ENCODE measurements around the gene KRTAP5-6.

DNA sequence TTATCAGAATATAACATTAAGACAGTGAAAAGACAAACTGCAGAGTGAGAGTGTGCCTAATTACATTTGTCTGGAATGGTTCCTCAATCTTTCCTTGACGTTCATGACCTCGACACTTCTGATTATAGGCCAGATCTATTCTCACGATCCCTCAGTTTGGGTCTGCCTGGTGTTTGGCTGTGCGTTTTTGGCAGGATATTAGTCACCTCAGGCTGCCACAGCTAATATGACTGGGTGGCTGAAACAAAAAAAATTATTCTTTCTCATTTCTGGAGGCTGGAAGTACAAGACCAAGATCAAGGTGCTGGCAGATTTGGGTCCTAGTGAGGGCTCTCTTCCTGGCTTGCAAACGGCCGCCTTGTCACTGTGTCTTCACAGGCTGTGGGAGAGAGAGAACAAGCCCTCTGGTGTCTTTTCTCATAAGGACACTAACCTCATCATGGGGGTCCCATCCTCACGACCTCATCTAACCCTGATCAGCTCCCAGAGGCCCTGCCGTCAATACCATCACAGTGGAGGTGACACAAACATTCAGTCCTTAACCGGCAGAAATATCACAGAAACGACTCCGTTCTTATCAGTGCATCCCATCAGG, 30.2 kb downstream of the KRTAP5-6 start:
- TF ChIP-seq OVOL3 (tag by site-specific recombination; IDR thresholded peaks at IDR 0.05) (no peak), BCL11A (tag by site-specific recombination; IDR thresholded peaks at IDR 0.05; ENCODE audit: low read depth) (no peak), ZNF701 (tag by site-specific recombination; IDR thresholded peaks at IDR 0.05) (no peak), ZNF292 (tag by site-specific recombination; IDR thresholded peaks at IDR 0.05; ENCODE audit: borderline replicate concordance, low read depth) (no peak), ZNF423 (tag by site-specific recombination; IDR thresholded peaks at IDR 0.05) (no peak)
- TF ChIP-seq, protein P1, sequence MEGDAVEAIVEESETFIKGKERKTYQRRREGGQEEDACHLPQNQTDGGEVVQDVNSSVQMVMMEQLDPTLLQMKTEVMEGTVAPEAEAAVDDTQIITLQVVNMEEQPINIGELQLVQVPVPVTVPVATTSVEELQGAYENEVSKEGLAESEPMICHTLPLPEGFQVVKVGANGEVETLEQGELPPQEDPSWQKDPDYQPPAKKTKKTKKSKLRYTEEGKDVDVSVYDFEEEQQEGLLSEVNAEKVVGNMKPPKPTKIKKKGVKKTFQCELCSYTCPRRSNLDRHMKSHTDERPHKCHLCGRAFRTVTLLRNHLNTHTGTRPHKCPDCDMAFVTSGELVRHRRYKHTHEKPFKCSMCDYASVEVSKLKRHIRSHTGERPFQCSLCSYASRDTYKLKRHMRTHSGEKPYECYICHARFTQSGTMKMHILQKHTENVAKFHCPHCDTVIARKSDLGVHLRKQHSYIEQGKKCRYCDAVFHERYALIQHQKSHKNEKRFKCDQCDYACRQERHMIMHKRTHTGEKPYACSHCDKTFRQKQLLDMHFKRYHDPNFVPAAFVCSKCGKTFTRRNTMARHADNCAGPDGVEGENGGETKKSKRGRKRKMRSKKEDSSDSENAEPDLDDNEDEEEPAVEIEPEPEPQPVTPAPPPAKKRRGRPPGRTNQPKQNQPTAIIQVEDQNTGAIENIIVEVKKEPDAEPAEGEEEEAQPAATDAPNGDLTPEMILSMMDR (tag by site-specific recombination; IDR thresholded peaks at IDR 0.05) = no peak
- TF ChIP-seq, protein P2, sequence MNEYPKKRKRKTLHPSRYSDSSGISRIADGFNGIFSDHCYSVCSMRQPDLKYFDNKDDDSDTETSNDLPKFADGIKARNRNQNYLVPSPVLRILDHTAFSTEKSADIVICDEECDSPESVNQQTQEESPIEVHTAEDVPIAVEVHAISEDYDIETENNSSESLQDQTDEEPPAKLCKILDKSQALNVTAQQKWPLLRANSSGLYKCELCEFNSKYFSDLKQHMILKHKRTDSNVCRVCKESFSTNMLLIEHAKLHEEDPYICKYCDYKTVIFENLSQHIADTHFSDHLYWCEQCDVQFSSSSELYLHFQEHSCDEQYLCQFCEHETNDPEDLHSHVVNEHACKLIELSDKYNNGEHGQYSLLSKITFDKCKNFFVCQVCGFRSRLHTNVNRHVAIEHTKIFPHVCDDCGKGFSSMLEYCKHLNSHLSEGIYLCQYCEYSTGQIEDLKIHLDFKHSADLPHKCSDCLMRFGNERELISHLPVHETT (tag by site-specific recombination; IDR thresholded peaks at IDR 0.05) = no peak
- TF ChIP-seq, protein P3, sequence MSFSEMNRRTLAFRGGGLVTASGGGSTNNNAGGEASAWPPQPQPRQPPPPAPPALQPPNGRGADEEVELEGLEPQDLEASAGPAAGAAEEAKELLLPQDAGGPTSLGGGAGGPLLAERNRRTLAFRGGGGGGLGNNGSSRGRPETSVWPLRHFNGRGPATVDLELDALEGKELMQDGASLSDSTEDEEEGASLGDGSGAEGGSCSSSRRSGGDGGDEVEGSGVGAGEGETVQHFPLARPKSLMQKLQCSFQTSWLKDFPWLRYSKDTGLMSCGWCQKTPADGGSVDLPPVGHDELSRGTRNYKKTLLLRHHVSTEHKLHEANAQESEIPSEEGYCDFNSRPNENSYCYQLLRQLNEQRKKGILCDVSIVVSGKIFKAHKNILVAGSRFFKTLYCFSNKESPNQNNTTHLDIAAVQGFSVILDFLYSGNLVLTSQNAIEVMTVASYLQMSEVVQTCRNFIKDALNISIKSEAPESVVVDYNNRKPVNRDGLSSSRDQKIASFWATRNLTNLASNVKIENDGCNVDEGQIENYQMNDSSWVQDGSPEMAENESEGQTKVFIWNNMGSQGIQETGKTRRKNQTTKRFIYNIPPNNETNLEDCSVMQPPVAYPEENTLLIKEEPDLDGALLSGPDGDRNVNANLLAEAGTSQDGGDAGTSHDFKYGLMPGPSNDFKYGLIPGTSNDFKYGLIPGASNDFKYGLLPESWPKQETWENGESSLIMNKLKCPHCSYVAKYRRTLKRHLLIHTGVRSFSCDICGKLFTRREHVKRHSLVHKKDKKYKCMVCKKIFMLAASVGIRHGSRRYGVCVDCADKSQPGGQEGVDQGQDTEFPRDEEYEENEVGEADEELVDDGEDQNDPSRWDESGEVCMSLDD (tag by site-specific recombination; IDR thresholded peaks at IDR 0.05) = no peak
- TF ChIP-seq, protein P4, sequence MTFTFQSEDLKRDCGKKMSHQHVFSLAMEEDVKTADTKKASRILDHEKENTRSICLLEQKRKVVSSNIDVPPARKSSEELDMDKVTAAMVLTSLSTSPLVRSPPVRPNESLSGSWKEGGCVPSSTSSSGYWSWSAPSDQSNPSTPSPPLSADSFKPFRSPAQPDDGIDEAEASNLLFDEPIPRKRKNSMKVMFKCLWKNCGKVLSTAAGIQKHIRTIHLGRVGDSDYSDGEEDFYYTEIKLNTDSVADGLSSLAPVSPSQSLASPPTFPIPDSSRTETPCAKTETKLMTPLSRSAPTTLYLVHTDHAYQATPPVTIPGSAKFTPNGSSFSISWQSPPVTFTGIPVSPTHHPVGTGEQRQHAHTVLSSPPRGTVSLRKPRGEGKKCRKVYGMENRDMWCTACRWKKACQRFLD (tag by site-specific recombination; IDR thresholded peaks at IDR 0.05) = no peak
- TF ChIP-seq, protein P5, sequence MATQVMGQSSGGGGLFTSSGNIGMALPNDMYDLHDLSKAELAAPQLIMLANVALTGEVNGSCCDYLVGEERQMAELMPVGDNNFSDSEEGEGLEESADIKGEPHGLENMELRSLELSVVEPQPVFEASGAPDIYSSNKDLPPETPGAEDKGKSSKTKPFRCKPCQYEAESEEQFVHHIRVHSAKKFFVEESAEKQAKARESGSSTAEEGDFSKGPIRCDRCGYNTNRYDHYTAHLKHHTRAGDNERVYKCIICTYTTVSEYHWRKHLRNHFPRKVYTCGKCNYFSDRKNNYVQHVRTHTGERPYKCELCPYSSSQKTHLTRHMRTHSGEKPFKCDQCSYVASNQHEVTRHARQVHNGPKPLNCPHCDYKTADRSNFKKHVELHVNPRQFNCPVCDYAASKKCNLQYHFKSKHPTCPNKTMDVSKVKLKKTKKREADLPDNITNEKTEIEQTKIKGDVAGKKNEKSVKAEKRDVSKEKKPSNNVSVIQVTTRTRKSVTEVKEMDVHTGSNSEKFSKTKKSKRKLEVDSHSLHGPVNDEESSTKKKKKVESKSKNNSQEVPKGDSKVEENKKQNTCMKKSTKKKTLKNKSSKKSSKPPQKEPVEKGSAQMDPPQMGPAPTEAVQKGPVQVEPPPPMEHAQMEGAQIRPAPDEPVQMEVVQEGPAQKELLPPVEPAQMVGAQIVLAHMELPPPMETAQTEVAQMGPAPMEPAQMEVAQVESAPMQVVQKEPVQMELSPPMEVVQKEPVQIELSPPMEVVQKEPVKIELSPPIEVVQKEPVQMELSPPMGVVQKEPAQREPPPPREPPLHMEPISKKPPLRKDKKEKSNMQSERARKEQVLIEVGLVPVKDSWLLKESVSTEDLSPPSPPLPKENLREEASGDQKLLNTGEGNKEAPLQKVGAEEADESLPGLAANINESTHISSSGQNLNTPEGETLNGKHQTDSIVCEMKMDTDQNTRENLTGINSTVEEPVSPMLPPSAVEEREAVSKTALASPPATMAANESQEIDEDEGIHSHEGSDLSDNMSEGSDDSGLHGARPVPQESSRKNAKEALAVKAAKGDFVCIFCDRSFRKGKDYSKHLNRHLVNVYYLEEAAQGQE (tag by site-specific recombination; IDR thresholded peaks at IDR 0.05) = no peak
